ENCODE data around the gene P2RX6. TPM values are rescaled to one million over a fixed set of nuclear protein-coding genes. Genes with fewer than 3 reads are reported as not detected.
A peak's percentile ranks its signal among the peaks of the same experiment; 100 is the strongest.

Gene P2RX6
- total and polyA plus RNA-seq, 9 of the 15 experiments (the other 6 are each of a cell fraction or from before 2014, with no cell fraction given) = 0.01 to 3.9 (median 1.5) TPM; not detected in 1

DNA sequence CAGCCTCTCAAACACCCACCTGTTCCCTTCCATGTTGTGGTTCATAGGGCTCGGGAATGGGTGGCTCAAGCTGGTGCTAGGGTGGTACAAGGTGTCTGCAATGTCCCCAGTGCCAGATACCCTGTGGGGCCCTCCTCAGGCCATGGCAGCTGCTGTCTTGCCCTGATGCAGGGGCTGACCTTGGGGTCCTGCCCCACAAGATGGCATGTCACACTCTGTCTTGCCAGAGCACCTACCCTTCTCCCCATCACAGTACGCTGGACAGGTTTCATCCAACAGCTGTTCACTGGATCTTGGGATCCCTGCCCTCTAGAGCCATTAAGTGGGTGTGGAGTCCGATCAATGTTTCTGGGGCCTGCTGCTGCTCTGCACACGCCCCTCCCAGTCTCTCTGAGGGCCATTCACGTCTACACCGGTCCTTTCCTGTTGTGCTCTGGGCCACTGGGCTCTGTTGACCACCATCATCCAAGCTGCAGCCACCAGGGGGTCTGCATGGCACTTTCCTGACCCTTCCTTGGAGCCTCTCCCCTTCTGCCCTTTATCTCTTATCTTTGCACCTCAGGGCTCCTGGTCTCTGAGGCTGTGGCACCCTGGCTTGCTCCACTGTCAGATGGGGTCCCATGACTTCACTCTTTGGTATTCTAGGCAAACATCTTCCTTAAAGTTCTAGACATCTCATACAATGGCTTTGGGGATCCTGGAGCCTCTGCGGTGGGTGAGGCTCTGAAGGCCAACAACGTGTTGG is 37.9 kb downstream of the P2RX6 start (continued):
- TF ChIP-seq RREB1 (CRISPR knock-in tag; IDR thresholded peaks at IDR 0.05) (0 out of 2 replicates have a peak, but pooled peaks have one; percentile 41), TFAP4 (CRISPR knock-in tag; IDR thresholded peaks at IDR 0.05; ENCODE audit: borderline replicate concordance) (peak; percentile 34; the same call in 1 of the 2 replicates), NFE2 (IDR thresholded peaks at IDR 0.05; ENCODE audit: low read depth) (no peak), TOE1 (IDR thresholded peaks at IDR 0.05; ENCODE audit: borderline replicate concordance) (no peak), TOE1 (CRISPR knock-in tag; IDR thresholded peaks at IDR 0.05; ENCODE audit: borderline replicate concordance, low read depth) (no peak), ZNF311 (CRISPR knock-in tag; IDR thresholded peaks at IDR 0.05) (no peak), CHAMP1 (IDR thresholded peaks at IDR 0.05) (no peak), ZNF75A (CRISPR knock-in tag; IDR thresholded peaks at IDR 0.05) (no peak), BMI1 (IDR thresholded peaks at IDR 0.05; ENCODE audit: low read length) (no peak)
- TF ChIP-seq, protein P1, sequence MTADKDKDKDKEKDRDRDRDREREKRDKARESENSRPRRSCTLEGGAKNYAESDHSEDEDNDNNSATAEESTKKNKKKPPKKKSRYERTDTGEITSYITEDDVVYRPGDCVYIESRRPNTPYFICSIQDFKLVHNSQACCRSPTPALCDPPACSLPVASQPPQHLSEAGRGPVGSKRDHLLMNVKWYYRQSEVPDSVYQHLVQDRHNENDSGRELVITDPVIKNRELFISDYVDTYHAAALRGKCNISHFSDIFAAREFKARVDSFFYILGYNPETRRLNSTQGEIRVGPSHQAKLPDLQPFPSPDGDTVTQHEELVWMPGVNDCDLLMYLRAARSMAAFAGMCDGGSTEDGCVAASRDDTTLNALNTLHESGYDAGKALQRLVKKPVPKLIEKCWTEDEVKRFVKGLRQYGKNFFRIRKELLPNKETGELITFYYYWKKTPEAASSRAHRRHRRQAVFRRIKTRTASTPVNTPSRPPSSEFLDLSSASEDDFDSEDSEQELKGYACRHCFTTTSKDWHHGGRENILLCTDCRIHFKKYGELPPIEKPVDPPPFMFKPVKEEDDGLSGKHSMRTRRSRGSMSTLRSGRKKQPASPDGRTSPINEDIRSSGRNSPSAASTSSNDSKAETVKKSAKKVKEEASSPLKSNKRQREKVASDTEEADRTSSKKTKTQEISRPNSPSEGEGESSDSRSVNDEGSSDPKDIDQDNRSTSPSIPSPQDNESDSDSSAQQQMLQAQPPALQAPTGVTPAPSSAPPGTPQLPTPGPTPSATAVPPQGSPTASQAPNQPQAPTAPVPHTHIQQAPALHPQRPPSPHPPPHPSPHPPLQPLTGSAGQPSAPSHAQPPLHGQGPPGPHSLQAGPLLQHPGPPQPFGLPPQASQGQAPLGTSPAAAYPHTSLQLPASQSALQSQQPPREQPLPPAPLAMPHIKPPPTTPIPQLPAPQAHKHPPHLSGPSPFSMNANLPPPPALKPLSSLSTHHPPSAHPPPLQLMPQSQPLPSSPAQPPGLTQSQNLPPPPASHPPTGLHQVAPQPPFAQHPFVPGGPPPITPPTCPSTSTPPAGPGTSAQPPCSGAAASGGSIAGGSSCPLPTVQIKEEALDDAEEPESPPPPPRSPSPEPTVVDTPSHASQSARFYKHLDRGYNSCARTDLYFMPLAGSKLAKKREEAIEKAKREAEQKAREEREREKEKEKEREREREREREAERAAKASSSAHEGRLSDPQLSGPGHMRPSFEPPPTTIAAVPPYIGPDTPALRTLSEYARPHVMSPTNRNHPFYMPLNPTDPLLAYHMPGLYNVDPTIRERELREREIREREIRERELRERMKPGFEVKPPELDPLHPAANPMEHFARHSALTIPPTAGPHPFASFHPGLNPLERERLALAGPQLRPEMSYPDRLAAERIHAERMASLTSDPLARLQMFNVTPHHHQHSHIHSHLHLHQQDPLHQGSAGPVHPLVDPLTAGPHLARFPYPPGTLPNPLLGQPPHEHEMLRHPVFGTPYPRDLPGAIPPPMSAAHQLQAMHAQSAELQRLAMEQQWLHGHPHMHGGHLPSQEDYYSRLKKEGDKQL (CRISPR knock-in tag; IDR thresholded peaks at IDR 0.05; ENCODE audit: borderline replicate concordance) = no peak

Data from K562 (cell line).